GM21390 (cell line): ENCODE data around the gene FYB1.

Source experiments
- ATAC-seq: cut with Tn5 transposase; IDR thresholded peaks from one replicate; pipeline ENCODE4 v1.9.1; 2021; ENCODE audit not compliant: unreplicated experiment

The FYB1 gene

DNA sequence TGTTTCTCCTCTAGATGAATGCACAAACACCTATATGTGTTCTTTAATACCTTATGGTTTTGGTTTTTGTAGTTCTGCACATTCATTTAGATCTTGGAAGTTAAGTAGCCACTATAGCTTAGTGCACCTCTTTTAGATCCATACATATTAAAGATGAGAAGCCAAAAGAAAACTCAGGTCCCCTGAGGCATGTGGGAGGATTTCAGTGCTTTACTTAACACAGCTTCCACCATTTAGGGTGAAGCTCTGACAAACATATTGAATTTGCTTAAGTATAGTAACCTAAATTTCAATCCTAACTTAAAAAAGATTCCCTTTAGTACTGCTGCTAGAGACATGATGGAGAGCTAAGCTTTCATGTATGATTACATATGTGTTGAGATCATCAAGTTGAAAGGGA is 119.5 kb downstream of the FYB1 start:
- no peak for ATAC-seq

DNA sequence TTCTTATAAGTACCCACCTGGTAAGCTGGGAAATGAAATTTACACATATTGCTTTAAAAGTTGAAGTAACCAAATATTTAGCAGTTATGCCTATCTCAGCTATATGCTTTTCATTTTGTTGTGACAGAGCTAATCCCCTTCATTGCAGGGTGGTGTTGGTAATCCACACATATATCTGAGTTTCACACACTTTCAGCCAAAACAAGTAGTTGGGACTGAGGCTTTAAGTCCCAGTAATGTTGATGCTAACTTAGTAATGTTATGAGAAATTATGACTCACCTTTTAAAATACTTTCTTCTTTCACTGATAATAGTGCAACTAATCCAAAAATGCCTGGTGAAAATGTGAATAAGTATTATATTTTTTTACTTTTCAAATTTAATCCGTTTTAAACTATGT is 126.0 kb downstream of the FYB1 start:
- no peak for ATAC-seq

DNA sequence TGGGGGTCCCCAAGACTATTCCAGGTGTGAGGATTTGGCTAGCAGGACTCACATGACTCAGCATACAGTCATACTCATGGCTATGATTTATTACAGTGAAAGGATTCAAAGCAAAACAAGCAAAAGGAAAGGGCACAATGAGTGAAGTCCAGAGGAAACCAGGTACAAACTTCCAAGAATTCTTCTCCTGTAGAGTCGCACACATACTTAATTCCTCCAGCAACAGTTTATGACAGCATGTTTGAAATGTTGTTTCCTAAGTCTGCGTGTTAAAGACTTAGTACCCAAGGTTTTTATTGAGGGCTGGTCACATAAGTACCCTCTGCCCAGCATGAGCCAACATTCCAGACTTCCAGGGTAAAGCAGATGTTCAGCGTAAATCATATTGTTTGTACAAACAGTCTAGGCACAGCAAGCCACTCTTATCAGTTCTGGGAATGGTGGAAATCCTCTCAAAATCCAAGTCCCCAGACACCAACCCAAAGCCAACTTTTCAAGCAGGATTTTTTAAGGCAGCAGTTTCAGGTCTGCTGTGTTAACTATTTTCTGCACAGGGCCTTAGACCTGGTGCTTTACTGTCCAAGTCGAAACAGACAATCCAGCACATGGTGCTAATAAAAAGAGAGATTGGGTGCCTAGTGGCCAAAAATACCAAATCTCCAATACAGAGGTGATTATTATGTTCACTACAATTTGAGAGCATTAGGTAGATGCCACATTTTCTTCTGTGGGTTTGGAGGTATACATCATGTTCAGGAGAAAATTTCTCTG is 126.6 kb downstream of the FYB1 start:
- ATAC-seq = no peak

DNA sequence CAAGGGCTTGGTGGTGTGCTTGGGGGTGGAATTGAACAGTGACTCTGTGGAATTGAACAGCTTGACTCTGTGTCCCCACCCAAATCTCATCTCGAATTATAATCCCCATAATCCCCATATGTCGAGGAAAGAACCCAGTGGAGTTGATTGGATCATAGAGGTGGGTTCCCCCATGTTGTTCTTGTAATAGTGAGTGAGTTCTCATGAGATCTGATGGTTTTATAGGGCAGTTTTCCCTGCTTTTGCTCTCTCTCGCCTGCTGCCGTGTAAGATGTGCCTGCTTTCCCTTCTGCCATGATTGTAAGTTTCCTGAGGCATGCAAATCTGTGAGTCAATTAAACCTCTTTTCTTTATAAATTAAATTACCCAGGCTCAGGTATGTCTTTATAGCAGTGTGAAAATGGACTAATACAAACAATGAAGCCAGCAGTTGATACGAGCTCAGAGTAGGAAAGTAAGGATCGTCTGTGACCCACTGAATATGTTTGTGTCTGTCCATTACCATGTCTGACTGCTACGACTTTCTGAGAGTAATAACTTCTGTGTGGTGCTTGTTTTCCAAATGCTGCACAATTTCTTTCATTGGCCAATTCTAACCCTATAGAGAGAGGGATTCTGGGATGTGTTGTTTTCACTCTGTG is 127.3 kb downstream of the FYB1 start:
- no peak for ATAC-seq

DNA sequence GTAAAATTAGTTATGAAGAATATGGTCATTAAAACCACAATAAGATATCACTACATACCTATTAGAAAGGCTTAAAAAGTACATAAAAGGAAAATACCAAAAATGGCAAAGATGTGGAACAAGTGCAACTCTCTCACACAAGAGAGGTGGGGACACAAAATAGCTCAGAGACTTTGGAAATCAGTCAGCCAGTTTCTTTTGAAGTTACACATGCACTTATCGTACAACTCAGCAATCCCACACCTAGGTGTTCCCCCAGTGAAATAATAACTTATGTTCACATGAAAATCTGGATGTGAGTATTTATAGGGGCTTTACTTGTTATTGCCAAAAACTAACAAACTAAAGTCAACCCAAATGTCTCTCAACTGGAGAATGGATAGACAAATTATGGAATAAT is 135.4 kb downstream of the FYB1 start:
- no peak for ATAC-seq

DNA sequence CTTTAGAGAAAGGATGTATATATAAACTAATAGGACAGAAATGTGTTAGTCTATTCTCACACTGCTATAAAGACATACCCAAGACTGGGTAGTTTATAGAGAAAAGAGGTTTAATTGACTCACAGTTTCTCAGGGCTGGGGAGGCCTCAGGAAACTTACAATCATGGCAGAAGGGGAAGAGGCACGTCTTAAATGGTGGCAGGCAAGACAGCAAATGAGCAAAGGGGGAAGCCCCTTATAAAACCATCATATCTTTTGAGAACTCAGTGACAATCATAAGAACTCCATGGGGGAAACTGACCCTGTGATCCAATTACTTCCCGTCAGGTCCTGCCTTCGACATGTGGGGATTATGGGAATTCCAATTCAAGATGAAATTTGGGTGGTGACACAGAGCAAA is 136.4 kb downstream of the FYB1 start:
- no peak for ATAC-seq

DNA sequence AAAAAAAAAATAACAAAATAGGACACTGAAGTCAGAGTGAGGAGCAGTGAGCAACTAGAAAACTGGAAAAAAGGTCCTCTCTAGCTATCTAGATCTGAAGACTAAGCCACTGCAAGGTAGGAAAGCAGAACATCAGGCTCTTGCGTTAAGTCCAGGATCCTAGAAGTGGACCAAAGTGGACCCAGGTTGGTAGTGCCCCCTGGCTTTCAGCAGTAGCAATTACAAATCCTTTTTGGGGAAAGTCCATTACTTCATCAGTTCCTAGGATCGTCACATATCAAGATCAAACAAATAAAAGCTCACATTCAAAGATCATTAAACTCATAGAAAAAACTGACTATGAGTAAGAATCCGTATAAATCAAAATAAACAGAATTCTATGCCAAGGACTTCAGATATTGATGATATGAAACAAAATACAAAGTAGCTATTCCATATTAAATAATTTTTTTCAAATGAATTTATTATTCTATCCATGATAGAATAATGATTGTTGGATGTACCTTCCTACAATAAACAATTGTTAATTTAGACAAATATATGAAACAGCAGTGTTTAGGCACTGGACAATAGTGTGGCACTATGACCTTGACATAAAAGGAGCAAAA is 138.7 kb downstream of the FYB1 start:
- no peak for ATAC-seq

DNA sequence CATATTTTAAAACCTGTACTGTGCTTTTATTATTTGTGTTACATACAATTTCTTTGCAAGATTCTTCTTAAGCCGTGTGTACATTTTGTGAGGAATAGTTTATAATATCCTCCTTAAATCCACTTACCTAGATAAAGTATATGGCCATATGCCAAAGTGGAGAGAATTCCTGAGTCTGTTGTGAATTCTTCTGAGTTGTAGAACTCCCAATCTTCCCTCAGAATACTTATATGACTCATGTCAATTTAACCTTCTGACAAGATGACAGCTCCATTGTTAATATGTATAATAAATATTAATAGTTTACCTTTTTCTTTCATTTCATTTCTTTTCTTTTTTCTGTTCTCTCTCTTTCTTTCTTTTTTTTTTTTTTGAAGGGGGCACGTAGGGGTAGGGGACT is 139.2 kb downstream of the FYB1 start:
- ATAC-seq = no peak

DNA sequence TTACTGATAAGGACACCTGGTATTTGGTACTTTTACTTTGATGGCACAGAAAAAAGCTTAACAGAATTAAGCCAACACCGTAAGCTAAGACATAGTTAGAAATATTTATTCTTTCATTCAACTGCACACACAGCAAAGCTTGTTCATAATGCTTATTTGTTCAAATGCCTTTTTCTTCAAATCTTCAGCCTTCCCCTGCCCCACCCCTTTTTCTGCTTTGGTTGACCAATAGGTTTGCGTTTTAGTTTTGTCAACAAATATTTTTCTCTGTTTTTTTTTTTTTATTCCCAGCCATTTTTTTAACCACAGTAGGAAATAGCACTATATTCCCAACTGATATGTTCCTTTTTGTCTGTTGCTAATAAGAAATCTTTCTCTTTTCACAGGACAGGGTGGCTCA is 140.2 kb downstream of the FYB1 start:
- ATAC-seq = no peak

DNA sequence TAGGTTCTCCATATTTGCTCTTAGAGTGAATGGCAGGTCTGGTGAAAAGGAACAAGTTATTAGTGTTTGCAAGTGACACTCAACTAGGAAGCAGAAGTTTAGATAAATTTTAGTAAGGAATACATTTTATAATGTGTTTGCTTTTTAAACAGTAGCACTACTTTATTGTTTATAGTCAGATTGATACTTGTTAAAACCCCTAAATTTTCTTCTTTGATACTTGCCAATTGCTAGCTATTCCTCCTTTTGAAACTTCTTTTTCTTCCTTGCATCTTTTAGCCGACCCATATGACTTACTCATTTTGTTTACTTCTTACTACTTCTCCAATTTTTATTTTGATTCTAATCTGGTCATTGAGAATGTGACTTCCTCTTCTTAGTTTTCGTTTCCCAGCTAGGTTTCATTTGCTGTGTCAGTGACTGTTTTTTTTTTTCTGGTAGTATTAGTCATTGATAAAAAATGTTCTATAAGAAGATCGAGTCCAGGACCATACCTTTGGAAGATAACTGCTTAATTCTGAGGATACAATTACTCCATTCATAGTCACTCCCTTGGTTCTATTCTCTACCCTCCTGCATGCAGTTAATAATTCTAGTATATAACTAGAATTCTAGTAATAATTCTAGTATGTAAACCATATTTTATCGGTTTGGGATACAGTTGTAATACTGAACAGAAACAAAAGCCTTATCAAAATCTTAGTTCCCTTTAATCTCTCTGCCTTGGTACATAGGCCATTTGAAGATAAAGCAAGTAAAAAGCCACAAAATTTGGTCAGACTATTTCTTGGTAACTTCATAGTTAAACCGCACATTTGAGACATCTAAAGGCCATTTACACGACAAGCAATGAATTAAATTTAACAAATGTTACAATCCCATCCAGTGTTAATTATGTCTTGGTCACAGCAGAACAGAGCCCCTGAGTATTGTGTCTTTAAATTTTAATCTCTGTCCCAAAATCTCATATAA is 142.3 kb downstream of the FYB1 start:
- ATAC-seq = peak; percentile 22

DNA sequence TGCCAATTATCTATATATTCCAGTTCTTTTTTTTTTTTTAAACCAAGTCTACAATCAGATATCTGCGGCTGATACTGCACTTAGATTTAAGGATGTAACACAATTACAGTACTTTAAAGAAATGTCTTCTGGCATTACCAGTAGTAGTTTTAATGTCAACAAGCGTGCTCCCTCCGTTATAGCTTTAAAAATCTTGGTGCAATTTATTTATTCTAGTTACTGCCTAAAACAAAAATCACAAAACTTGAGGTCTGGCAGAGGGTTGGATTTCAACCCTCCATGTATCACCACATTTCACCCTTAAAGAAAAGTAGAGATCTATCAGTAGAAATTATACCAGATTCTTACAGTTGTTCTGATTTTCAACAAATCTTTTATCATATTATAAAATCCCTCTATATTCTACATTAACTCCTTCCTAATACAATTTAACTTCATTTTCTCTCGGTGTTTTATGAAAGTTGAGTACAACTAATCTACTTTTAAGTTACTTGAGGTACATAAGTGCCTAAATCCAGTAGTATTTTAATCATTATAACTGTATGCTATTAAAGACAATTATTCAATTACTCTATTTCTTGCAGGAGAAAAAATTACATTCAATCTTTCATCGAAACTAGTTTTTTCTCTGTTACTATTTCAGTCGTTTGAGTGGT is 143.1 kb downstream of the FYB1 start:
- no peak for ATAC-seq

DNA sequence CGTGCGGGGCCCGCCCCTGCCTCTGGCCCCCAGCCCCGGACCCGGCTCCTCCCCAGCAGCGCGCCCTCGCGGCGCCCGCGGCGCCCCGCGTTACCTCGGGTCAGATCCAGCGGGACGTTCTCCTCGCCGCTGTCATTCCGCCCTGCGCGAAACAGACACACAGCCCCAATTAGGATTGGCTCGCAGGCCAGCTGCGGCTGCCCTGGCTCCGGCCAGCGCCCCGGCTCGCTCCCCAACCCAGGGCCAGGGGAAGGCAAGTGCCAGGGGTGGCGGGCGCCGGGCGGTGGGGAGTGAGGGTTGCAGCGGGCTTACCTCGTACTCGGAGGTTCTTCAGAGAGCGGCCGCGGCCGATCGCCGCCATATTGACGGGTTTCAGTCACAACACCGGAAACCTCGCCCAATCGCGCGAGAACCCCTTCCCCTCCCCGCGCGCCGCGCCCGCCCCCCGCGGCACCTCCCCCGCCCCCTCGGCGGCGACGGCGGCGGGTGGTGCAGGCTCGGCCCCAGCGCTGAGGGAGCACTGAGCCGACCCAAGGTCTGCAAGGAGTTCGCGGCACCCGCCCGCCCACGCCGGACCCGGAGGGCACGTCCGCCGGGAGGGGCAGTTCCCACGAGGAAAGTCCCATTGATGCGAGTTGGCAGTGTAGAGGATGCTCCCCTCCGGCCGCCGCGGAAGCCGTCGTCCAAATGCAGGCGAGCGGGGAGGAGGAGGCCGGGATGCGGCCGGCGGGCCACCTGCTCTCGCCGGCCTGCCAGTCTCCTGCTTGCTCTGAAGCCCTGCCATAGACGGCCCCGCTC is 145.1 kb downstream of the FYB1 start, which contains the start of gene RICTOR:
TSS of gene RICTOR (minus strand) at position 383 of the 798 bp plus-strand sequence. CDS start at position 361, 22 bp downstream.
- peak; percentile 72 for ATAC-seq

DNA sequence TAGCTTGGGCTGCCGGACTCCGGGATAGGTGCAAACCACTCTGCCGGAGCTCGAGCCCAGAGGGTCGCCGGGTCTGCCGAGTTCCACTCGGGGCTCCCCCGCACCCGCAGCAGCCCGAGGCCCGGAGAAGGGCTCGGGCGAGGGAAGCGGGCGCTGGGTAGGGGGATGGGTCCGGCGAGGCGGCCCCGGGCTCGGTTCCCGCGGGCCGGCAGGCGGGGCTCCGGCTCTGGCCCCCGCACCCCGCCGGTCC is 145.7 kb downstream of the FYB1 start:
- ATAC-seq = peak; percentile 19

DNA sequence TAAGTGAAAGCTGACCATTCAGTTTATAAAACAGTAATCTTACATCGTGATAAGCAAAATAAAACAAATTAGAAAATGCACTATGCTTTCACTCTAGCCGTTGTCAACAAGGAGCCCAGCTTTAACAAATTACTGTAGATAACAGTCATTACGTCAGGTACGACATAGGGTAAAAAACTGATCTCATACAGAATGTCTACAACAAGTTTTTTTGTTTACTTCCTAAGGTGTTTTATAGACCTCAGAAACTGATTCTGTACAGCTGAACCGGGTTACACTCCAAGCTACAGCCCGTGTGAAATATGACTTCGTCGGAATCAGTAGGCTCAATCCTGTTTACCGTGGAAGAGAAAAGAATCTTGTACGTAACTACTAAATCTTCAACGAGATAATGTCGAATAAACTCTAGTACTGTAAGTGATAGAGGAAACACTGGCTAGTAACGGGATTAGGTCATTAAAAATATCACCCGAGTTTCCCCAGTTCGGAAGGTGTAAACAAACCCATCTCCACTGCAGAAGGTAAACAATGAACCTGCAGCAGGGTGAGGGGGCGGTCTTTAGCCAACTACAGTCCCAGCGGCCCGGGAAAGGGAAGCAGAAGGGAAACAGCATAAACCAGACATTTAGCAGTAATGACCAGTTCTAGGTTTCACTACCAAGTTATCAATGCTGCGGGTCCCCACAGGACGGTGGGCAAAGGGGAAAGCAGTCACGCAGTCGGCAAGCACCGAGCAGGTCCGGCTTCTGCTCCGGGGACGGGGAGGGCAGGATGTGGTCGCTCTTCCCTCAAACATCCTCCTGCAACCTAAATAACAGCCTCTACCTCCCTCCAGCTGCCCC is 146.2 kb downstream of the FYB1 start:
- peak; percentile 35 for ATAC-seq

DNA sequence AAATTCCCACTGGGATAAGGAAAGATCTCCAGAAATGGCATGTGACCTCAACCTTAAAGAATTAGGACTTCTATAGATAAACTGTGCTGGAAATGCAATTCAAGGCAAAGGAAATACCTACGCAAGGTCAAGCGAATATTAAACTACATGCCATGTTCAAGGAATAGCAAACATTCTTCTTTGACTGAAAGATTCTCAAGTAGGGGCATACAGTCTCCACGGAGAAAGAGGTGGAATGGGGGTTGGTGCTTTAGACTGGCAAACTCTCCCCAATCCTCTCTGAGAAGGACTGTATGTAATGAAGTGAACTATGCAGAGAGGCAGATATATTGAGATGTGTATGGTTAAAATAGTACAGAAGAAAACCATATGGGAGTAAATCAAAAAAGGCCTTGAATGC is 151.3 kb downstream of the FYB1 start:
- ATAC-seq = no peak

DNA sequence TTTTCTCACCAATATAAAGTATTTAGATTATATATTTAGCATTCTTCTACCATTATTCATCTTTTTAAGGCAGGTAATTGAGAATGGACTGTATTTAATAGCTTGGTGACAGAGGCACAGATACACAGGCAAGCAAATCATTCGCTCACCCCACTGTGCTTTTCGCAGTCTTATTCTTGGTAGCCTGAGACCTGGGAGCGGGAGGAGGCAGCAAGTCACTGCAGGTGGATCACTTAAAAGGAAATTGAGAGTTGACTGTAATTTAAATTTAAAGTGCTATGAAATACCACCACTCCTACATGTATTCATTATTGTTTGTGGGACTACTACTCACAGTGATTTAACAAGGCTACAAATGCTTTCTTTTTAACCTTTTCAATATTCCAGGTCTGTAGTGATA is 154.9 kb downstream of the FYB1 start:
- ATAC-seq = no peak

DNA sequence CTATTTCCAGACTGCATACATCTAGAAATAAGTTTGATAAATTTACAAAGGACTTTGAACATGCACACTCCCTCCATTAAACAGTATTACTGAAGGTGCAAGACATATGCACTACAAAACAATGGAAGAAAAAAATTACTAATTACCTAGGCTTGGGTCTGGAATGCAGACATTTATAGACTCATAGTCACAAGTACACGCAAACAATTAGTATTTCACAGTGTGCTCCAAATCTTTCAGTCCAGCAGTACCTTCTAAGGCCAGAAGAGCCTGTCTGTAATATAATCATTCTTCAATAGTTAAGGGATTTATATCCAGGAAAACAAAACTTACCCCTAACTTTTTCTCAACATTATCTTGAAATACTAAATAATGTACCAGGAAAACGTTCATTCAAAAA is 156.3 kb downstream of the FYB1 start:
- no peak for ATAC-seq

DNA sequence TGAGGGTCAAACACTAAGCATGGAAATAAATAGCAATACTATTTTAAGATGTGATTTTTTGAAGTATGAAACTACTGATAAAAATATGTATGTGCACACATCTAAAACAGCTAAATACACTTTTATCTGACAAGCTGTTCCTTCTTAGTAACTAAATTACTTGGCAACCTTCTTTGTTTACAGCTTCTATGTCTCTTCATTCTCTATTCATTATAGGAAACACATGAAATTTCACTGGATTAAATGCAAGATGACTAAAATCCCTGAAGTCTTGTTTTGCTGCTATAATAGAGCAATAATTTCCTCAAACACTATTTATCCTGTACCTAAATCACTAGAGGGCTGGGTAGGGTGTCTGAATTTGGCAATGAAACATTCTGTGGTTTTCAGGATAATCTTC is 156.8 kb downstream of the FYB1 start:
- no peak for ATAC-seq

DNA sequence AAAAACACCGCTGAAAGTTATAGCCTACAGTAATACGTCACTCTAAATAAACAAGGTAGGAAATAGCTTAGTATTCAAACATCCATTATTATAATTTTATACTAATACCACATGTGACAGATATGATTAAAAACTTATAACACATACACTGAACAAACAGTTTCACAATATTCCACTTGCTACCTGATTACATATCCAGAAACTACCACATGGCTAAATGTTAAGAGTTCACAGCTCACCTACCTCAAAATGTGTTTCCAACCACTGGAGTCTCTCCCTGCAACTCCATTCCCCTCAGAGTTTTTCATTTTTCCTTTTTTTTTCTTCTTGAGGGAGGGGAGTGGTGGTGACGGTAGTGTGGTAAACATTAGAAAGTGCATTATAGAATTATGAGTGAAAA is 157.3 kb downstream of the FYB1 start:
- no peak for ATAC-seq
